Gastroesophageal sphincter (tissue), 4 donors: ENCODE results near the gene IRF1. TPM values are rescaled to one million over a fixed set of nuclear protein-coding genes. Genes with fewer than 3 reads are reported as not detected.

Experiments used
- ATAC-seq: fragments of 150-250 bp; one replicate; pipeline ENCODE4 v1.9.1; 2016; ENCODE audit warnings: mild to moderate bottlenecking, moderate library complexity
- H3K27ac ChIP-seq, 4 donors: fragments of 200-600 bp; sonication (generic) in 3 of 4; 1 replicate in 3 of 4; 2 replicates in 1 of 4; pipeline ENCODE4 v1.5.1; 2016 to 2019
- H3K27me3 ChIP-seq: fragments of 200-600 bp; sonication (generic); one replicate; pipeline ENCODE4 v1.5.1; 2019
- H3K36me3 ChIP-seq, 2 donors: fragments of 200-600 bp; sonication (generic); one replicate each; pipeline ENCODE4 v1.5.1; 2019; ENCODE audit warnings: control low read depth in 1 of 2
- H3K4me1 ChIP-seq, 3 donors: fragments of 200-600 bp; sonication (generic); 1 replicate in 2 of 3; 2 replicates in 1 of 3; pipeline ENCODE4 v1.5.1; 2016 to 2019; ENCODE audit warnings: control low read depth in 2 of 3
- H3K4me3 ChIP-seq, 2 donors: fragments of 200-600 bp; sonication (generic); one replicate each; pipeline ENCODE4 v1.5.1; 2019; ENCODE audit warnings: mild to moderate bottlenecking in 1 of 2, moderate library complexity in 1 of 2
- H3K9me3 ChIP-seq, 3 donors: fragments of 200-600 bp; sonication (generic); one replicate each; pipeline ENCODE4 v1.5.1; 2017 to 2019; ENCODE audit warnings: control low read depth in 2 of 3
- EP300 ChIP-seq: sonication (generic); formaldehyde crosslinking; IDR thresholded peaks from one replicate; pipeline ENCODE4 v1.6.1; 2017; ENCODE audit warnings: antibody characterized with exemption, mild to moderate bottlenecking
- POLR2A ChIP-seq, 2 donors: fragments of 450-650 bp; IDR thresholded peaks; one replicate each; pipeline ENCODE4 v1.6.1; 2017; ENCODE audit warnings: antibody characterized with exemption in 2 of 2, mild to moderate bottlenecking in 2 of 2, moderate library complexity in 1 of 2
- POLR2AphosphoS5 ChIP-seq: sonication (generic); formaldehyde crosslinking; IDR thresholded peaks from one replicate; pipeline ENCODE4 v1.6.1; 2017; ENCODE audit warnings: antibody characterized with exemption
- WGBS, 2 donors: methylation state at CpG; one replicate each; pipeline ENCODE4 v1.1.5; 2018; ENCODE audit warnings: low coverage in 1 of 2; 5-methylcytosine and 5-hydroxymethylcytosine counted together
- total RNA-seq, 4 donors: library from RNA; depleted of rRNA; stranded (reverse); fragments of >200 nt; gene quantifications; one replicate each; pipeline ENCODE4 v1.1.0, GENCODE V29; 2016
- TF ChIP-seq, protein P1 (sequence below), 4 experiments: fragments of 200-600 bp in 2 of 4; fragments of 450-650 bp in 2 of 4; sonication (generic) in 1 of 4; IDR thresholded peaks; one replicate each; pipeline ENCODE4 v1.5.1; 2017 to 2019; ENCODE audit warnings: antibody characterized with exemption in 4 of 4, mild to moderate bottlenecking in 2 of 4, moderate library complexity in 2 of 4

IRF1 gene, protein sequence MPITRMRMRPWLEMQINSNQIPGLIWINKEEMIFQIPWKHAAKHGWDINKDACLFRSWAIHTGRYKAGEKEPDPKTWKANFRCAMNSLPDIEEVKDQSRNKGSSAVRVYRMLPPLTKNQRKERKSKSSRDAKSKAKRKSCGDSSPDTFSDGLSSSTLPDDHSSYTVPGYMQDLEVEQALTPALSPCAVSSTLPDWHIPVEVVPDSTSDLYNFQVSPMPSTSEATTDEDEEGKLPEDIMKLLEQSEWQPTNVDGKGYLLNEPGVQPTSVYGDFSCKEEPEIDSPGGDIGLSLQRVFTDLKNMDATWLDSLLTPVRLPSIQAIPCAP
- 10 to 100 TPM; 10.9 to 74.3 (median 19.4) TPM for total RNA-seq

DNA sequence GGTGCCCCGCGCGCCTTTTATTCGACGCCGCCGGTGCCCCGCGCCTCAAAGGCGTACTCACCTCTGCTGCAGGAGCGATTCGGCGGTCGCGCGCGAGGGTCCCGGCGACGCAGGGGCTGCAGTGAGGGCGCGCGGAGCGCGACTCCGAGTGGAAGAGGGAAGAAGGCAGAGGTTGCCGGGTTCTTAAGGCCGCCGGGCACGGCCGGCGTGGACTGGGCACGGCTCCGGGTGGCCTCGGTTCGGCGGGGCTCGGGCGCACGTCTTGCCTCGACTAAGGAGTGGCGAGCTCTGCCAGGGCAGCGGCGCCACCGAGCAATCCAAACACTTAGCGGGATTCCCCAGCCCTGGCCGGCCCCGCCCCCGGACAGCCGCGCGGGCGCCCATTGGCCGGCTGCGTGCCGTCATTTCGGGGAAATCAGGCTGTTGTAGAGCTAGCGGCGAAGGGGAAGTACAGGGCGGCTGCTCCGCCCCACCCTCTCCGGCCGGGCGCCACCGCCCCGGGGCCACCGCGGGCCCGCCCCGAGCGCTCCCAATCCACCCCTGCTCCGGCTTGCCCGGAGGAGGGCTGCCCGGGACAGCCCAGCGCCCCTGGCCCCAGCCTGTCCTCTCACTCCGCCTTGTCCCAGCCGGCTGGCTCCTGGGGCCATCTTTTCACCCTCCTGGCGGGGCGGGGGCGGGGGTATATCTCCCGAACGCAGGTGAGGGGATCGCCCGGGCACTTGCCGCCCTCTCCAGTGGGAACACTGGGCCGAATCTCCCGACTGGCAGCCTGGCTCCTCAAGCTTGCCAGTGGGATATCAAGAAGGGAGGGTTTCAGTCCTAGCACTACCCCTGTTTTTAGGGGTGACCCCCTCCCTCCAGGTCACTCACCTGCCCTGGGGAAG, at the start of gene IRF1:
IRF1 (minus strand) TSS at position 290 of the 884 bp plus-strand sequence. CDS start 1,295 bp downstream, outside the sequence.
- Histone ChIP-seq H3K4me3 (peak within 1 kb of the TSS; percentile 59 to 72), H3K36me3 (peaks cover 0 to 25% of the 10 kb centered on the region in 2 donors), H3K27me3 (no peaks in the 10 kb centered on the region), H3K4me1 (peaks cover 0 to 79% (median 62%) of the 10 kb centered on the region in 3 donors), H3K27ac (peak within 1 kb of the TSS; percentile 84 to 99 (median 96)), H3K9me3 (no peaks in the 10 kb centered on the region)
- peak; percentile 97 to 98 for TF ChIP-seq POLR2A (IDR thresholded peaks at IDR 0.05)
- TF ChIP-seq EP300: no peak
- TF ChIP-seq, protein P1, sequence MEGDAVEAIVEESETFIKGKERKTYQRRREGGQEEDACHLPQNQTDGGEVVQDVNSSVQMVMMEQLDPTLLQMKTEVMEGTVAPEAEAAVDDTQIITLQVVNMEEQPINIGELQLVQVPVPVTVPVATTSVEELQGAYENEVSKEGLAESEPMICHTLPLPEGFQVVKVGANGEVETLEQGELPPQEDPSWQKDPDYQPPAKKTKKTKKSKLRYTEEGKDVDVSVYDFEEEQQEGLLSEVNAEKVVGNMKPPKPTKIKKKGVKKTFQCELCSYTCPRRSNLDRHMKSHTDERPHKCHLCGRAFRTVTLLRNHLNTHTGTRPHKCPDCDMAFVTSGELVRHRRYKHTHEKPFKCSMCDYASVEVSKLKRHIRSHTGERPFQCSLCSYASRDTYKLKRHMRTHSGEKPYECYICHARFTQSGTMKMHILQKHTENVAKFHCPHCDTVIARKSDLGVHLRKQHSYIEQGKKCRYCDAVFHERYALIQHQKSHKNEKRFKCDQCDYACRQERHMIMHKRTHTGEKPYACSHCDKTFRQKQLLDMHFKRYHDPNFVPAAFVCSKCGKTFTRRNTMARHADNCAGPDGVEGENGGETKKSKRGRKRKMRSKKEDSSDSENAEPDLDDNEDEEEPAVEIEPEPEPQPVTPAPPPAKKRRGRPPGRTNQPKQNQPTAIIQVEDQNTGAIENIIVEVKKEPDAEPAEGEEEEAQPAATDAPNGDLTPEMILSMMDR (IDR thresholded peaks at IDR 0.05): peak in 2 of 4 experiments; percentile 5 to 33
- peak; percentile 99 for TF ChIP-seq POLR2AphosphoS5
- ATAC-seq: peak; percentile 93
- WGBS, 2 donors: 0% methylated on average over 5 of the region's 87 CpGs; no CpG with 5 or more reads in 1 of the 2 donors

DNA sequence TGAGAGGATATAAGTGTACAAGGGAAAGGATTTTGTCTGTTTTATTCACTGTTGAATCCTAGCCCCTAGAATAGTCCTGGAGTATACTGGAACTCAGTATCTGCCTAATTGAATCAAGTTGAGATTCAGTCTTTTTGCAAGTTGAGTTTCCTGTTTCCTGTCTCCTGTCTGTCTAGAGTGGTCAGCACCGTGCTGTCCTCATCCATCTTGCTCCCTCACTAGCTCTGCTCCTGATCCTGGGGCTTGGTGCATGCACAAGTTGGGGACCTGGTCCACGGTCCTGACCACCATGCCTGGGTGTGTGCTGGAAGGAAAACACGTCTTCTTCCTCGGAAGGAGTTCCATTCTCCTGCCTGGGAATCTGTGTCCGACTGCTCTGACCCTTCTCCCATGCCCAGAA, 49.6 kb upstream of the IRF1 start:
- Histone ChIP-seq H3K36me3 (no peaks in the 10 kb centered on the region), H3K4me1 (no peaks in the 10 kb centered on the region), H3K4me3 (no peak overlapping the region), H3K9me3 (no peaks in the 10 kb centered on the region), H3K27ac (no peak overlapping the region), H3K27me3 (no peaks in the 10 kb centered on the region)
- 69% methylated on average over 5 of the region's 5 CpGs; no CpG with 5 or more reads in 1 of the 2 donors for WGBS, 2 donors
- ATAC-seq: no peak
- TF ChIP-seq POLR2AphosphoS5 (no peak), POLR2A (IDR thresholded peaks at IDR 0.05) (no peak), EP300 (no peak)
- TF ChIP-seq, protein P1 (IDR thresholded peaks at IDR 0.05): no peak

DNA sequence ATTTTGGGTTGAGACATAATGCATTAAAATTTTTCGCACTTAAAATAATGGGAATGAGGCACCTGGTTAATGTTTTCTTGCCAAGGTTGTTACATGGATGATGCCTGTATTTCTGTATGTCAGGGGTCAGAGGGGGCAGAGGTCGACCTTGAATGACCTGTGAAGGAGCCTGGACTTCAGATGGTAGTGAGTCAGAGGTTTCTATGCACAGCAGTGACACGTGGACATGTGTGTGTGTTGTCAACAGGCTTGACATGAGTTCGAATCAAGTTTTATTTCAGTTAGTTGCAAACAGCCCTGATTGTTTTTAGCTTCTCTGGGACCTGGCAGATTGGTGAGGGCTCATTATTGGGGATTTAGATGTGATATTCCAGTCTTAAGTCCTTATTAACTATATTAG, 49.1 kb upstream of the IRF1 start:
- H3K9me3 ChIP-seq: no peaks in the 10 kb centered on the region
- TF ChIP-seq, protein P1 (IDR thresholded peaks at IDR 0.05): no peak
- no peak for TF ChIP-seq EP300
- no peak for TF ChIP-seq POLR2A (IDR thresholded peaks at IDR 0.05)
- TF ChIP-seq POLR2AphosphoS5: no peak
- H3K27ac ChIP-seq: no peak overlapping the region
- H3K4me1 ChIP-seq: no peaks in the 10 kb centered on the region
- no peak for ATAC-seq
- no peaks in the 10 kb centered on the region for H3K36me3 ChIP-seq
- 57 to 74% methylated on average over 4 of the region's 4 CpGs for WGBS, 2 donors
- H3K4me3 ChIP-seq: no peak overlapping the region
- H3K27me3 ChIP-seq: no peaks in the 10 kb centered on the region

DNA sequence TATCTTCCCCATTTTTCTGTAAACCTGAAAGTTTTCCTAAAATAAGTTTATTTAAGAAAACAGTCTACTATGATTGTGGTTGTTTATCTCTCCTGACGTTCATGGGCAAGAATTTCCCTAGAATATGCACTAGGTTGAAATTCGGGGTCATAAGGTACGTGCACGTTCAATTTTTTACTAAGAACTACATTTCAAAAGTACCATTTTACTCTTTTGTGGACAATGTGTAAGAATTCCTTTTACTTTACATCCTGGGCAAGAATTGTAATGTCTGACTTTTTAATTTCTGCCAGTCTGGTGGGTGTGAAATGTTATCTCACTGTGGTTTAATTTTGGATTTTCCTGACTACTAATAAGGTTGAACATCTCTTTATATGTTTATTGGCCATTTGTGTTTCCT, 40.4 kb upstream of the IRF1 start:
- no peaks in the 10 kb centered on the region for H3K27me3 ChIP-seq
- no peak overlapping the region for H3K27ac ChIP-seq
- H3K4me3 ChIP-seq: no peak overlapping the region
- H3K9me3 ChIP-seq: no peaks in the 10 kb centered on the region
- ATAC-seq: no peak
- WGBS, 2 donors: 74 to 86% methylated on average over 4 of the region's 4 CpGs
- no peak for TF ChIP-seq EP300
- no peak for TF ChIP-seq POLR2A (IDR thresholded peaks at IDR 0.05)
- no peak for TF ChIP-seq POLR2AphosphoS5
- H3K4me1 ChIP-seq: no peaks in the 10 kb centered on the region
- no peaks in the 10 kb centered on the region for H3K36me3 ChIP-seq

DNA sequence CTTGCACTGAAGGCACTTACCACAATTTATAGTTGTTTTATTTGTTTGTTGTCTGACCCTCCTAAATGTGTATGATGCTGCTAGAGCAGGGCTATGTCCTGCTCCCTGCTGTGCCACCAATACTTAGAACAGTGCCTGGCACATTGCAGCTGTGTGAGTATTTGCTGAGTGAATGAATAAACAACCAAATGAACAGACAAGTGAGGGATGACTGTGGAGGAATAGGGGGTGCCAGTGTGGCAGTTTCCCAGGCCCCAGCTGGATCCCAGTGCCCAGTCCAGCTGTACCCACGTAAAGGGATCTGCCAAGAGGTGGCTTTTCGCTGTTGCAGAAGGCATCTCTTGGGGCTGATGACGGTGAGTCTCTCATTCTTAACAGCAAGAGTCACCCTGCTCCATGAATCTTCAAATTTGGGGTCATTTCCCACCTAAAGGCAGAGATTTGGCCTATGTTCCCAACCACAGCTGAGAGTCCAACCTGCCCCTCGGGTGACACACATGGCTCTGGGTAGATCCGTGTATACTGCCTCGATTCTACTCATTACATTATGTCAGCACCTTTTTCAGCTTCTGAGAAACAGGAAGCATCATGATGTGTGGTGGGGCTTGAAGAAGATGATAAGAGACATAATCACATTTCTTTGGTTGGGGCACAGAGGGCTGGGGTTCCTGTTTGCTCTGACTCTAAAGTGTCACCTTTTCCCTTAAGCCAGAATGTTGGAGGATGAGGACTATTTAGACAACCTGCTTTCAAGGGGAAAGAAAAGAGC, 38.5 kb upstream of the IRF1 start:
- Histone ChIP-seq H3K36me3 (no peaks in the 10 kb centered on the region), H3K9me3 (no peaks in the 10 kb centered on the region), H3K27ac (no peak overlapping the region), H3K27me3 (no peaks in the 10 kb centered on the region), H3K4me1 (no peaks in the 10 kb centered on the region), H3K4me3 (no peak overlapping the region)
- ATAC-seq: no peak
- TF ChIP-seq, protein P1 (IDR thresholded peaks at IDR 0.05): no peak
- TF ChIP-seq POLR2AphosphoS5: no peak
- no peak for TF ChIP-seq POLR2A (IDR thresholded peaks at IDR 0.05)
- WGBS, 2 donors: 86 to 90% methylated on average over 2 to 6 of the region's 6 CpGs
